Retina (tissue), 1 donor: Measurements from ENCODE around the gene DDC.
"Not testable (repeated sequence)": the region's sequence is repeated elsewhere in the genome, so short reads cannot be mapped to it uniquely, and the experiment has no call there.

Experiments
- DNase-seq: peaks from one replicate; pipeline ENCODE4 v3.0.0-alpha.2; 2016

DDC gene

GRCh38 chr7:50479743-50480517 lies 85.3 kb downstream of the DDC start:
- no peak for DNase-seq

- DNase-seq, result no peak
Observed at GRCh38 chr7:50477640-50478039, 87.6 kb downstream of the DDC start.

GRCh38 chr7:50476953-50477625 lies 88.1 kb downstream of the DDC start:
- DNase-seq, result no peak

- no peak for DNase-seq
Observed at GRCh38 chr7:50475340-50475739, 89.9 kb downstream of the DDC start.

- no peak for DNase-seq
Observed at GRCh38 chr7:50474382-50475160, 90.6 kb downstream of the DDC start.

GRCh38 chr7:50473531-50473930 lies 91.7 kb downstream of the DDC start:
- DNase-seq, result no peak

- DNase-seq, result no peak
Observed at GRCh38 chr7:50472427-50472826, 92.8 kb downstream of the DDC start.

- no peak for DNase-seq
Observed at GRCh38 chr7:50471970-50472369, 93.2 kb downstream of the DDC start.

- no peak for DNase-seq
Observed at GRCh38 chr7:50470250-50471163, 94.7 kb downstream of the DDC start.

GRCh38 chr7:50469181-50469580 lies 96.0 kb downstream of the DDC start:
- DNase-seq, result no peak

- DNase-seq, result peak; percentile 91
Observed at GRCh38 chr7:50467817-50468610, 97.2 kb downstream of the DDC start.

- peak; percentile 35 for DNase-seq
Observed at GRCh38 chr7:50466815-50467585, 98.2 kb downstream of the DDC start.

GRCh38 chr7:50463035-50463434 lies 102.2 kb downstream of the DDC start:
- DNase-seq, result no peak

- DNase-seq, result no peak
Observed at GRCh38 chr7:50462361-50462760, 102.8 kb downstream of the DDC start.

GRCh38 chr7:50461695-50462094 lies 103.5 kb downstream of the DDC start:
- no peak for DNase-seq

GRCh38 chr7:50459183-50459582 lies 106.0 kb downstream of the DDC start:
- DNase-seq, result not testable (repeated sequence)

GRCh38 chr7:50458651-50459050 lies 106.6 kb downstream of the DDC start:
- not testable (repeated sequence) for DNase-seq

GRCh38 chr7:50456371-50457123 lies 108.7 kb downstream of the DDC start:
- no peak for DNase-seq

- no peak for DNase-seq
Observed at GRCh38 chr7:50455658-50456057, 109.5 kb downstream of the DDC start.

GRCh38 chr7:50454968-50455367 lies 110.2 kb downstream of the DDC start:
- no peak for DNase-seq
